ENCODE results near the gene CASTOR1.

The CASTOR1 gene

GRCh38 chr22:30262917-30263741 is 26.2 kb downstream of the CASTOR1 start:
- no peak for DNase-seq

DNA sequence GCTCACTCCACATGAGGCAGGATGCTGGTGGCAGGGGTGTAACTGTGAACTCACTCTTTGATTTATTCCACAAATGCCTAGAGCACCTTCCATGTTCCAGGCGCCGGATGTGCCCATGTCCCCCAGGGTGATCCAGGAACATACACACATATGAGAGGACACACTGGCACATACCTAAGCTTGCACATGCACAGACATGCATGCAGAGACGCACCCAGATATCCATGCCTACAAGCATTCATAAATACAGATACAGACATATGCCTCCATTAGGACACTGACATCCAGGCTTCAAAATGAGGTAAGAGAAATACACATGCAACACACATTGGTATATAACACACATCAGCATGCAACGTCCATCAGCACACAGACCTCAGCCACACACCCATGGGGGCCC is 27.2 kb downstream of the CASTOR1 start:
- no peak for DNase-seq

GRCh38 chr22:30261134-30261533 is 28.2 kb downstream of the CASTOR1 start:
- DNase-seq: no peak

GRCh38 chr22:30260682-30261081 is 28.6 kb downstream of the CASTOR1 start:
- no peak for DNase-seq

GRCh38 chr22:30260276-30260675 is 29.0 kb downstream of the CASTOR1 start:
- DNase-seq: no peak

GRCh38 chr22:30254314-30254713 is 35.0 kb downstream of the CASTOR1 start:
- no peak for DNase-seq

DNA sequence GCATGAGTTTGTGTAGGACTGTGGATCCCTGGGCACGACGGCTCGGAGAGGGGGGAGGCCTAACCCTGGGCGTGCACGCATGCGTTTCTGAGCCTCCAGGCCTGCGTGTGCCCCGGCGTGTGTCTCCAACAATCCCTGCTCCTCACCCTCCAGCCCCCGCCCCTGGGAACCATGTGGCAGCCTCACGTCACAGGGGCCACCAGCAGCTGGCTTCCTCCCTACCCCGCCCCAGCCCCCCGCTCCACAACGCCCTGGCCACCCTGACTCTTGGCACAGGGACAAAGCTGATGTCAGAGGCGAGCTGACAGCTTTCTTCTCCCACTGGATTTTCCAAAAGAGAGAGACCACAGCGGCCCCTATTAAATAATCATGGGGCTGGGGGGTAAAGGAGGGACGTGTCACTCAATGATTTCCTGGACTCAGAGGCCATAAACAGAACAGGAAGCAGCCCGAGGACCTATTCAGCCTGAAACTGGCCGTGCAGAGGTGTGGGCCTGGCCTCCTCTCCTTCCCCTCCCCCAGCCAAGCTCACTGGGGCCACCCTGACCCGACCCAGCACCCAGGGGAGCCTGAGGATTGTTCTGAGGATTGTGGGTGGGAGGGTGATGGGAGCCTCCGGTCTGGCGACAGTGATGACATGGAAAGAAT is 36.0 kb downstream of the CASTOR1 start:
- peak; percentile 87 for DNase-seq

DNA sequence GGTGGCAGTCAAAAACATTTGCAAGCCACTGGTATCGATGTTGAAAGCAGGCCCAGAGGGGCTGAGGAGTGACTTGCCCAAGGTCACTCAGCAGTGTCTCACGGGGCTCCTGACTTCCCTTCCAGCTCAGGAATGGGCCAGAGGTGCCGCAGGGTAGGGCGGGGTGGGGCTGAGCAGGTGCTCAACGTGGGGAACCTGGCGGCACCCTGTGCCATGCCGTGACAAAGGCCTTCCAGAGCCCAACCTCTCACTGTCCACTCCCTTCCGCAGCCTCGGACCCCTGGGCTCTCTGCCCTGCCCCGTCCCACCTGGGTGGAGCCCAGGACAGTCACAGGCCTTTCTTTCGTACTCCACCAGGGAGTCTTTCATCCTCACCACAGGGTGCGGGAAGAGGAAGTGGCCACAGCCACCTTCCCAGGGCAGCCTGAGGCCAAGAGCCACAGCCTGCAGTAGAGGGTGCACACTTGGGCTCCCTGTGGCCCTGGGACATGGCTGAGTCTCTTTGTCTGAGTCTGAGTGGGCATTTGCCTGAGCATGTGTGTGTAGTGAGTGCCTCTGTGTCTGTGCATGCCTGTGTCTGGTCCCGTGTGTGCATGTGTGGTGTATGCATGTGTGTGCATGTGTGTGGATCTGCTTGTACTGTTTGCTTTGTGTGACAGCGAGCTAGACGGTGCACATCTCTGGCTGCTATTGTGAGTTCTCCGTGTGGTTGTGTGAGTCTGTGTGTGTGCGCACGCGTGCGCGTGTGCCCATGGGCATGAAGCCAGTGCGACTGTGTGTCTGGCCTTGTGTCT is 36.7 kb downstream of the CASTOR1 start:
- DNase-seq: no peak

DNA sequence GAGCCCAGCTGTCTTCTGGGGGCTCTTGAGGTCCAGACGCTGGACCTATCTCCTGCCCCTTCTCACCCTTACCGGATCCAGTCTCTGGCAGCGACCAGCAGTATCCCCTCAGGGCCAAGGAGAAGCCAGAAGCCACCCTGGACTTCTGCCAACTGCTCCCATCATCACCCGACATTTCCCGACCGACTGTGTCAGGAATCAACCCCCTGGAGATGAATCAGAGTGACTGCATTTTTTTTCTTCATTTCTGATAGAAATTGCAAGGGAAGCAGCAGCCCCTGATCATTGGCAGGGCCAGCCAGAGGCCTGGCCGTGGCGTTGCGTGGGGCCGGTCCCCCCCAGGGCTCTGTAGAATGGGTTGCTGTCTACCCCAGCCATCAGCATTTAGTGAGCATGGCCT is 37.6 kb downstream of the CASTOR1 start:
- no peak for DNase-seq

DNA sequence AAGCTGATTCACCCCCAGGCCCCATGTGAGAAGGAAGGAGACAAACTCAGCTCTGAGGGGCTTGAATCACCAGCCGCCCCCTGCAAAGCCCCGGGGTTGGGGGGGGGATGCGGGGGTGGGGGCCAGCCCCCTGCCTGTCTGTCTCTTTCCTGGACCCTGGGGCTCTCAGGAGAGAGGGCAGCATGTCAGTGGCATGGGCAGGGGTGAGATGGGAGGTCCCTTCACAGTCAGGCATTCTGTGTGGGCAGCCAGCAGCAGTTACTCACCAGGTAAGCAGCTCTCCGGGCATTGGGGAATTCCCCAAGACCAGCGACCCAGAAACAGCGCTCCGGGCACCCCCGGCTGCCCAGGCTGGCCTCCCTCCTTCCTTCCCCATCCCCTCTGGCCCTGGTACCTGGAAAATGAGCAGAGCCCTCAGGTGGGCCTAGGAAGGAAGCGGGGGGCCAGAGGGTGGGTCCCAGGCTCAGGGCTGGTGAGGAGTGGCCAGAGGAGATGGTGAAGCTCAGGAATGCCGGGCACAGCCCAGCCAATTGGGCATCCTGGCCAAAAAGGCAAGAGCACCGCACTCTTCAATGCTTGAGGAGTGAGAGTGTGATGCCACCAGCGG is 38.5 kb downstream of the CASTOR1 start:
- no peak for DNase-seq

- DNase-seq: no peak
Measured at GRCh38 chr22:30250039-30250565, 39.2 kb downstream of the CASTOR1 start.

- no peak for DNase-seq
Measured at GRCh38 chr22:30249049-30250038, 40.0 kb downstream of the CASTOR1 start.

GRCh38 chr22:30248484-30248883 is 40.8 kb downstream of the CASTOR1 start:
- DNase-seq: no peak

DNA sequence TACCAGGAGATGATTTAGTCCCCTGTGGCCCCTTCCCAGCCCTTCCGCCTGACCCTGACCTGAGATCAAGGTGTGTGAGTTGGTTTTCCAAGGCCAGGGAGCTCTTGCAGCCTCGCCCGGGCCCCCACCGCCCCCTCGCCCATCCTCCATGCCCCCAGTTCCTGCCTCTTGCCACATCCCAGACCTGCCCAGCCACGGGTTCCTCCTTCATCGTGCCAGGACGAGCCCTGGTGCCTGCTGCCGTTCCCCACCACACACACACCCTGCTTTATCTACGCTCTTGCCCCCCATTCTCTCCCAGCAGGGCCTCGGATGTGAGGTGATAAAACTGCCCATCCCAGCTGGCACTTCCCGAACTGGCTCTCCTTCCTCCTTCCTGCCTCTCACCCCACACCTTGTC is 41.3 kb downstream of the CASTOR1 start:
- DNase-seq: no peak

DNA sequence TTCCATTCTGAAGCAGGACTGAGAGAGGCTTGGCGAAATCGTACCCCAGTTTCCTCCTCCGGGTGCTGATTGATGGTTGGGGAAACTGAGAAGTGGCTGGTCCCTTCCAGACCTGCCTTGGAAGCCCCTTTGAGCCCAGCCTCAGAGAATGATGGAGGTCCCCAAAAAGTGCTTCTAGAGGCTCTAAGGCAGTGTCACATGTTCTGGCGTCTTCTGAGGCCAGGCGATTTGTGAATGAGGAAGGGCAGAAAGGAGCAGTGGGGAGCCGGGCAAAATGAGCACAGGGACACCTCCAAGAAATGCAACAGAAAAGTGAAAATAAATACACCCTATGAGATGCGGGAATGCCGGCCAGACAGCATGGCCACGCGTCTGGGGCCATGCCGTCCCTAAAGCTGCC is 41.7 kb downstream of the CASTOR1 start:
- no peak for DNase-seq

DNA sequence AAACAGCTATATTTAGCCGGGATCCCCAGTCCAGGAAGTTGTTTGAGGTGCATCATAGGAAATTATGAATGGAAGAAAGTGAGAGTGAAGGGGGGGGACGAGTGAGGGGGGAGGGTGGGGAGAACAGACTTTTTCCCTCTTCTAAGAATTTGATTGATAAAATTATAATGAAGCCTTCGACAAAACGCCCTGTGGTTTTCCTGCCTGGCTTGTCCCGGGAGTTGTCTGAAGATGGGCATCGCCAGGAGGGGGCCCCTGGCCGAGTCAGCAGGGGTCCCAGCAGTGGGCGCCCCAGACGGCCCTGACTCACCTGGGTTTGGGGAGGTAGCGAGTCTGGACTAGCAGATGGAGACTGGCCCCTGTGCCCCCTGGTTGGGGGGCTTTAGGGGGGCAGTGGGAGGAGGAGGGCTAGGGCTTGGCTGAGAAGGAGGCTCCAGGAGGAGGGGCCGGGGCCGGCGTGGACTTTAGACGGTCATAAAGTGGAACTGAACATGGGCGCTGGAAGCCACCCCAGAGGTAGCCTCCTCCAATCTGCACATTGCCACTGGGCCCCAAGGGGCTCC is 42.4 kb downstream of the CASTOR1 start:
- no peak for DNase-seq

- DNase-seq: no peak
Measured at GRCh38 chr22:30245985-30246813, 43.1 kb downstream of the CASTOR1 start, which contains the start of gene LIF. LIF (minus strand) TSS chr22:30246759; CDS start chr22:30246695, 64 bp downstream.

DNA sequence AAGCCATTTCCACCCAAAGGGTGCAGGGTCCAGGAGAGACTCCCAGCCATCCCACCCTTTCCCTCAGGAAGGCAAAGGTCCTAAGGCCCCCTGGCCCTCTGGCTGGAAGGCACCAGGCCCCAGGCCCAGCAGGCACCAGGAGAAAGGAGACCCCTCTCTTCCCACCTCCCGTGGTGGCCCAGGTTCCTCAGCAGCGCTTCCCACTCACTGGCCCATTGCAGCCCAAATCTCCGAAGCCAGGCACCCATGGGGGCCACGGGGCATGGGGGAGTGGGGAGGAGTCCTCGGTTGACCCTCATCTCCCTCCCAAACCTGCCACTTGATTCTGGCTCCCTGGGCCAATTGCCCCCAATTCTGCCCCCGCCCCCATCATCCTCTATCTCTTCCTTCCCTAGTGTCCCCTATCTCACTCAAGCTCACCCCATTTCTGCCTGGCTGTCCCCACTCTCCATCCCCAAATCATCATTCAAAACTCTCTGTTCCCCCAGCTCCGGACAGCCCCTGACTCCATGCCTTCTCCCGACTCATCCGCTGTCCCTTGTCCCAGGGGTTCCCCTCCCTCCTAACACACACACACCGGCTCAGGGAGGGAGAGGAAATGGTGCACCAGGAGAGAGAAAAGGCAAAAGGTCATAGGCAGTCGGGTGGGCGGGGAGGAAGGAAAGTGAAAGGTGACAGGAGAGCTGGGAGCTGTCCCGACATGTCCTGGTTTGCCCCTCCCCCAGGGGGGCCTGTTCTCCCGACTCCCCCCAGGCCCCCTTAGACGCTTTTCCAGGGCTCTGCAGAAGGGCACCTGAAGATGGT is 43.9 kb downstream of the CASTOR1 start:
- DNase-seq: no peak

DNA sequence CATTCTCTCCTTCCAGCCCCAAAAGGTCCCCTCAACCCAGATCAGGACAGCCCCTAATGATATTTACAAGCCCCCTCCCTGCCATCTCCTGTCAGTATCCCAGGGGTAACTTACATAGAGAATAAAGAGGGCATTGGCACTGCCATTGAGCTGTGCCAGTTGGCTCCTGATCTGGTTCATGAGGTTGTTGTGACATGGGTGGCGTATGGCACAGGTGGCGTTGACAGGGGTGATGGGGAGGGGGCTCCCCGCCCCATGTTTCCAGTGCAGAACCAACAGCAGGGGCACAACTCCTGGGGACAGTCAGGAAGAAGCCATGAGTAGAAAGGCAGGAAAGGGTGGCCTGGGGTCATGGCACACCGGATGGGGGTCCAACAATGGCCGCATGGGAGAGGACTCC is 44.7 kb downstream of the CASTOR1 start:
- no peak for DNase-seq

All from NCI-H2029 (cell line).